Measurements from ENCODE around the gene TMEM131. TPM values are rescaled to one million over a fixed set of nuclear protein-coding genes. Genes with fewer than 3 reads are reported as not detected.
"Not testable (repeated sequence)": the region's sequence is repeated elsewhere in the genome, so short reads cannot be mapped to it uniquely, and the experiment has no call there.

The TMEM131 gene
- total and polyA plus RNA-seq, 7 donors, result 7.7 to 33.3 (median 20.1) TPM

DNA sequence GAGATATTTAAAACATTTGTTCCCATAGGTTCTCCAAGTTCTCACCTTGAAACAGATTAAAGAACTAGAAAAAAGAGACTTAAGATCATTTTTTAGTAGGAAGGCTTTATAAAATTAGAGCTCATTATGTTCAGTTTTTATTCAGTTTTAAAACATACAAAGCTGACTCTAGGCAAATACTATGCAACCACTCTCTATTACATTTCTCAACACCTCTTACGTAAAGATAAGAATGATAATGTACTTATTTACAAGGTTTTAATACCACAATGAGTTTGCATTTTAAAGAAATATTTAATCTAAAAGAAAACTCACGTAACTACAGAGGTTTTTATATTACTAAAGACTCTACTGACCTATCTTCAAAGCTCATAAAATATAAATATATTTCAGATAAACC, 68.8 kb downstream of the TMEM131 start:
- DNase-seq (no peak), ATAC-seq (no peak)
- Histone ChIP-seq H3K27ac (no peak overlapping the region), H3K27me3 (ENCODE audit: insufficient read depth in 3 of 3, low read length in 2 of 3) (no peaks in the 10 kb centered on the region), H3K4me3 (no peak overlapping the region), H3K4me1 (peaks cover 27% of the 10 kb centered on the region), H3K36me3 (ENCODE audit: insufficient read depth in 1 of 2, low read depth in 1 of 2) (peaks cover 0 to 10% of the 10 kb centered on the region in 2 donors), H3K9me3 (no peaks in the 10 kb centered on the region)
- intact Hi-C loops (cut with DNase I), result loop anchor here in 1 of 2 donors (5.0 to 10.0 kb wide), 2 partner anchors 40 to 52 kb away; no protein-coding TSS in a partner anchor
- TF ChIP-seq, protein P1, sequence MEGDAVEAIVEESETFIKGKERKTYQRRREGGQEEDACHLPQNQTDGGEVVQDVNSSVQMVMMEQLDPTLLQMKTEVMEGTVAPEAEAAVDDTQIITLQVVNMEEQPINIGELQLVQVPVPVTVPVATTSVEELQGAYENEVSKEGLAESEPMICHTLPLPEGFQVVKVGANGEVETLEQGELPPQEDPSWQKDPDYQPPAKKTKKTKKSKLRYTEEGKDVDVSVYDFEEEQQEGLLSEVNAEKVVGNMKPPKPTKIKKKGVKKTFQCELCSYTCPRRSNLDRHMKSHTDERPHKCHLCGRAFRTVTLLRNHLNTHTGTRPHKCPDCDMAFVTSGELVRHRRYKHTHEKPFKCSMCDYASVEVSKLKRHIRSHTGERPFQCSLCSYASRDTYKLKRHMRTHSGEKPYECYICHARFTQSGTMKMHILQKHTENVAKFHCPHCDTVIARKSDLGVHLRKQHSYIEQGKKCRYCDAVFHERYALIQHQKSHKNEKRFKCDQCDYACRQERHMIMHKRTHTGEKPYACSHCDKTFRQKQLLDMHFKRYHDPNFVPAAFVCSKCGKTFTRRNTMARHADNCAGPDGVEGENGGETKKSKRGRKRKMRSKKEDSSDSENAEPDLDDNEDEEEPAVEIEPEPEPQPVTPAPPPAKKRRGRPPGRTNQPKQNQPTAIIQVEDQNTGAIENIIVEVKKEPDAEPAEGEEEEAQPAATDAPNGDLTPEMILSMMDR (IDR thresholded peaks at IDR 0.05), result no peak
- 94 to 98% (median 94%) methylated on average over 2 of the region's 2 CpGs for WGBS, 3 donors

DNA sequence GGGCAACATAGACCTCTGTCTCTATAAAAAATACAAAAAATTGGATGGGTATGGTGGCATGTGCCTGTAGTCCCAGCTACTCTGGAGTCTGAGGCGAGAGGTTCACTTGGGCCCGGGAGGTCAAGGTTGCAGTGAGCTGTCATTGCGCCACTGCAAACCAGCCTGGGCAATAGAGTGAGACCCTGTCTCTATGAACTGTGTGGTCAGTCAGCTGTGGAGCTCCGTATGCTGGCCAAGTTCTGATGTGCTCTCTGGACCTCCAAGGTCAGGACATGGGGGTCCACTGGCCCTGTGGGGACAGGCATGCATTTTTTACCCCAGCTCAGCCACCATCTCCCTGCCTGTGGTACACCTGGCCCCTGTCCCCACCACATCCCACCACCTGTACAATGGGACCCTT, 71.6 kb downstream of the TMEM131 start:
- WGBS, 3 donors, result 95 to 100% (median 97%) methylated on average over 4 of the region's 4 CpGs

DNA sequence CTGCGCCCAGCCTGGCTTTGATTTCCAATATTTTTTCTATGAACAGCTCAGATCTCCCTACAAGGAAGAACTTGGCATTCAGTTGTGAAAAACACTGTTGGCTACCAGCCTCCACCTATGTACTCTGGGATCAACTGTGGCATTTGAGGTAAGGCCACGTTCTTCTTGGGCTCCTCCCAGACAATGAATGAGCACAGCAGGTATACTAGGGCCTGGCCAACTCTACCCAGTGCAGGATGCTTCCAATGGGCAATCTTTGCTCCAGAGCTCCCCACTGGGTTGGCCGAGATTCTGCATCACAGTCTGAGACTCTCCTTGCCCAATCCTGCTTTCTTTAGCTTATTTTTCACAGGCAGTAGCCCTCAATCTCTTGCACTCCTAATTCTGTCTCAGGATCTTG, 75.9 kb downstream of the TMEM131 start:
- intact Hi-C loops (cut with DNase I), result loop anchor here in 1 of 2 donors (10.0 kb wide), 1 partner anchor 45 kb away; no protein-coding TSS in a partner anchor
- TF ChIP-seq, protein P1 (IDR thresholded peaks at IDR 0.05), result no peak
- Histone ChIP-seq H3K27me3 (ENCODE audit: insufficient read depth in 3 of 3, low read length in 2 of 3) (no peaks in the 10 kb centered on the region), H3K4me1 (peaks cover 35% of the 10 kb centered on the region), H3K27ac (no peak overlapping the region), H3K4me3 (no peak overlapping the region), H3K9me3 (peaks cover 4% of the 10 kb centered on the region), H3K36me3 (ENCODE audit: insufficient read depth in 1 of 2, low read depth in 1 of 2) (peaks cover 0 to 3% of the 10 kb centered on the region in 2 donors)
- WGBS, 3 donors, result 72 to 79% (median 74%) methylated on average over 3 of the region's 3 CpGs
- no peak for DNase-seq
- peak in 1 of 4 donors; percentile 26 for ATAC-seq

More for the DNA sequence above, 71.6 kb downstream of the TMEM131 start:
- peaks cover 0 to 10% of the 10 kb centered on the region in 2 donors for H3K36me3 ChIP-seq (ENCODE audit: insufficient read depth in 1 of 2, low read depth in 1 of 2)
- ATAC-seq, result peak in 1 of 4 donors; percentile 28
- no peak for DNase-seq
- intact Hi-C loops (cut with DNase I), result loop anchor here in 1 of 2 donors (10.0 kb wide), 1 partner anchor 49 kb away; no protein-coding TSS in a partner anchor
- H3K27ac ChIP-seq, result no peak overlapping the region
- H3K4me3 ChIP-seq, result no peak overlapping the region
- H3K27me3 ChIP-seq (ENCODE audit: insufficient read depth in 3 of 3, low read length in 2 of 3), result no peaks in the 10 kb centered on the region
- peaks cover 2% of the 10 kb centered on the region for H3K4me1 ChIP-seq
- peaks cover 2% of the 10 kb centered on the region for H3K9me3 ChIP-seq
- TF ChIP-seq, protein P1 (IDR thresholded peaks at IDR 0.05), result no peak

DNA sequence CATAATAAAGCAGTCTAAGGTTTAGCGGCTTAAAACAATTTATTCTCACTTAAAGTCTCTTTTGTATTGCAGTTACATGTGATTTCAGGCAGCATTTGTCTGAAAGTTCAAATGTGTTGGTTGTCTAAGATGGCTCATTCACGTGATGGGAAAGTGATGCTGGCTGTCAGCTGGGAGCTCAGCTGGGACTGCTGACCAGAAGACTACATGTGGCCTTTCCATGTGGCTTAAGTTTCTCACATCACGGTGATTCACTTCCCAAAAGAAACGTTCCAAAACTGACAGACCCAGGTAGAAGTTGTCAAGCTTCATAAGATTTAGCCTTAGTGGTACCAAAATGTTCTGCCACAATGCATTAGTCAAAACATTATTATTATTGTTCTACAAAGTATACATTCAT, 76.9 kb downstream of the TMEM131 start:
- intact Hi-C loops (cut with DNase I), result no loop called here
- Histone ChIP-seq H3K4me1 (peaks cover 45% of the 10 kb centered on the region), H3K4me3 (no peak overlapping the region), H3K36me3 (ENCODE audit: insufficient read depth in 1 of 2, low read depth in 1 of 2) (no peaks in the 10 kb centered on the region), H3K27ac (peak overlapping the region; percentile 27), H3K9me3 (peaks cover 4% of the 10 kb centered on the region), H3K27me3 (ENCODE audit: insufficient read depth in 3 of 3, low read length in 2 of 3) (no peaks in the 10 kb centered on the region)
- TF ChIP-seq, protein P1 (IDR thresholded peaks at IDR 0.05), result no peak
- peak; percentile 71 to 82 (median 78) for ATAC-seq
- 54 to 72% (median 54%) methylated on average over 4 of the region's 4 CpGs for WGBS, 3 donors
- no peak for DNase-seq

DNA sequence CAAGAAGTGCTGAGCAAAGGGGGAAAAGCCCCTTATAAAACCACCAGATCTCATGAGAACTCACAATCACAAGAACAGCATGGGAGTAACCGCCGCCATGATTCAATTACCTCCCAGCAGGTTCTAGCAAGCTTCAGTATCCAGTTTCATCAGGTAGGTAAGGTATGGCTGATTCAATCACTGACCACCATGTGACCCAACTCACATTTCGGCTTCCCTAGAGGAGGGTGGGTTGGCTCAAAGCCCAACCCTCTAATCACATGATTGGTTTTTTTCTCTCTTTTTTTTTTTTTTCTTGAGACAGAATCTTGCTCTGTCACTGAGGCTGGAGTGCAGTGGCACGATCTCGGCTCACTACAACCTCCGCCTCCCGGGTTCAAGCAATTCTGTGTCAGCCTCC, 78.1 kb downstream of the TMEM131 start:
- H3K4me3 ChIP-seq; H3K36me3 ChIP-seq (ENCODE audit: insufficient read depth in 1 of 2, low read depth in 1 of 2); DNase-seq; intact Hi-C loops (cut with DNase I); ATAC-seq; H3K27ac ChIP-seq; H3K27me3 ChIP-seq (ENCODE audit: insufficient read depth in 3 of 3, low read length in 2 of 3); H3K9me3 ChIP-seq: not testable (repeated sequence)
- 95 to 99% (median 96%) methylated on average over 7 of the region's 7 CpGs for WGBS, 3 donors
- H3K4me1 ChIP-seq, result peaks cover 45% of the 10 kb centered on the region

Data from psoas muscle (tissue), 8 donors.